Kidney (tissue), 14 donors: Measurements from ENCODE around the gene GOLGA6C. TPM values are rescaled to one million over a fixed set of nuclear protein-coding genes. Genes with fewer than 3 reads are reported as not detected.

ENCODE experiments used
- DNase-seq, 5 donors: peaks; one replicate each; pipeline ENCODE4 v3.0.0-alpha.2; 2013 to 2020
- FAIRE-seq: peaks from 2 replicates; lab custom pipeline; 2012; peaks lifted over from hg19 to GRCh38; lab: Jason Lieb, UNC
- H3K27ac ChIP-seq, 2 donors: one replicate each; pipeline ENCODE4 v1.7.0; 2013; ENCODE audit warnings: low read depth in 2 of 2, low read length in 2 of 2, inconsistent platforms in 1 of 2
- H3K27me3 ChIP-seq: one replicate; pipeline ENCODE4 v1.7.1; 2013; ENCODE audit warnings: low read length, inconsistent platforms; ENCODE audit not compliant: control insufficient read depth, insufficient read depth
- H3K36me3 ChIP-seq, 3 donors: one replicate each; pipeline versions ENCODE4 v1.7.0 to v1.7.1; 2013; ENCODE audit warnings: low read length in 3 of 3, control low read depth in 1 of 3, inconsistent platforms in 1 of 3; ENCODE audit not compliant: insufficient read depth in 3 of 3, control insufficient read depth in 2 of 3
- H3K4me1 ChIP-seq, 3 donors: one replicate each; pipeline versions ENCODE4 v1.7.0 to v1.7.1; 2013; ENCODE audit warnings: low read length in 3 of 3, inconsistent platforms in 1 of 3, low read depth in 1 of 3; ENCODE audit not compliant: control insufficient read depth in 2 of 3, insufficient read depth in 2 of 3
- H3K4me3 ChIP-seq, 3 donors: one replicate each; pipeline versions ENCODE4 v1.7.0 to v1.8.1; 2013; ENCODE audit warnings: low read length in 3 of 3, control low read depth in 1 of 3, inconsistent platforms in 1 of 3
- H3K9ac ChIP-seq, 3 donors: one replicate each; pipeline versions ENCODE4 v1.7.0 to v1.7.1; 2013; ENCODE audit warnings: low read length in 3 of 3, control low read depth in 1 of 3, inconsistent platforms in 1 of 3
- H3K9me3 ChIP-seq, 3 donors: one replicate each; pipeline versions ENCODE4 v1.7.0 to v1.7.1; 2013; ENCODE audit warnings: low read length in 3 of 3, control low read depth in 1 of 3, inconsistent platforms in 1 of 3; ENCODE audit not compliant: control insufficient read depth in 2 of 3, insufficient read depth in 1 of 3
- intact Hi-C: fragments of 100-400 bp; cut with DNase I; formaldehyde crosslinking; loops from one replicate; pipeline ENCODE4 v1.11.1; 2022
- polyA plus RNA-seq: library from polyadenylated mRNA; stranded (reverse); fragments of 350-450 nt; fragmentation: Illumina TruSeq; extraction: RNeasy Lipid Tissue Mini Kit (QIAGEN cat#74804); gene quantifications from one replicate; pipeline ENCODE4 v1.2.3, GENCODE V29; 2014; ENCODE audit warnings: low read depth, low replicate concordance; ENCODE audit not compliant: insufficient read depth
- total RNA-seq: library from RNA; stranded (reverse); fragmentation: NEBNext Ultra II Directional; extraction: Animal tissue kit (Norgen Biotek cat#: 25700); gene quantifications from one replicate; pipeline ENCODE4 v1.2.1, GENCODE V29; 2021
- TF ChIP-seq, protein P1 (sequence below): IDR thresholded peaks from 3 replicates; pipeline ENCODE4 v1.5.1; 2012; ENCODE audit warnings: mild to moderate bottlenecking, moderate library complexity, borderline replicate concordance; ENCODE audit not compliant: insufficient read depth; ENCODE audit errors: extremely low read depth
- donor health status: control.
- donor health status: control.
- donor health status: control.
- donor health status: control.
- donor health status: control.
- donor health status: DM: yes; HTN: yes; CAD: no.
- donor health status: Normal renal cell carcinoma (clear cell type).

Gene GOLGA6C
- total and polyA plus RNA-seq, 2 donors from 2014 or later, result not detected

DNA sequence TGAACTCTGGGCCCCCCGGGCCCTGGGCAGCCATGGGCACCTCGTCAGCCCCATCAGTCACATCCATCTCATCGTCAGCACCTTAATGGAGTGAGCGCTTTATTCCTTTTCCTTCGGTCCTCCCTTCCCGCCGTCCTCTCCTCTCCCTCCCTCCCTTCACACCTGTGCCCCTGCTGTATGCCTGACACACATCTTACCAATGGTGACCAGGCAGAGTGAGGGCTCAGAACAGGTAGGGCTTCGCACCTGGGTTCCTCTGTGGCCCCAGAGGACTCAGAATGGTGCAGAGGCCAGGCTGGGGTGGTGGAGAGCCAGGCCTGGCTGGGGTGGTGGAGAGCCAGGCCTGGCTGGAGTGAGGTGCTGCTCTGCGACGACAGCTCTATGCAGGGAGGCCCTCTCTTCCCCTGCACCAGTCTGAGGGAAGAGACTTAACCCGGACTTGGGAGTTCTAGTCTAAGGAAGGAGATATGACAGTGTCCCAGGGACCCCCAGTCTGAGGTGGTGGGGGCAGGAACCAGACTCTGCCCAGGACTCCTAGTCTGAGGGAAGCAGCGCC, 44.8 kb upstream of the GOLGA6C start:
- TF ChIP-seq, protein P1, sequence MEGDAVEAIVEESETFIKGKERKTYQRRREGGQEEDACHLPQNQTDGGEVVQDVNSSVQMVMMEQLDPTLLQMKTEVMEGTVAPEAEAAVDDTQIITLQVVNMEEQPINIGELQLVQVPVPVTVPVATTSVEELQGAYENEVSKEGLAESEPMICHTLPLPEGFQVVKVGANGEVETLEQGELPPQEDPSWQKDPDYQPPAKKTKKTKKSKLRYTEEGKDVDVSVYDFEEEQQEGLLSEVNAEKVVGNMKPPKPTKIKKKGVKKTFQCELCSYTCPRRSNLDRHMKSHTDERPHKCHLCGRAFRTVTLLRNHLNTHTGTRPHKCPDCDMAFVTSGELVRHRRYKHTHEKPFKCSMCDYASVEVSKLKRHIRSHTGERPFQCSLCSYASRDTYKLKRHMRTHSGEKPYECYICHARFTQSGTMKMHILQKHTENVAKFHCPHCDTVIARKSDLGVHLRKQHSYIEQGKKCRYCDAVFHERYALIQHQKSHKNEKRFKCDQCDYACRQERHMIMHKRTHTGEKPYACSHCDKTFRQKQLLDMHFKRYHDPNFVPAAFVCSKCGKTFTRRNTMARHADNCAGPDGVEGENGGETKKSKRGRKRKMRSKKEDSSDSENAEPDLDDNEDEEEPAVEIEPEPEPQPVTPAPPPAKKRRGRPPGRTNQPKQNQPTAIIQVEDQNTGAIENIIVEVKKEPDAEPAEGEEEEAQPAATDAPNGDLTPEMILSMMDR, result no peak
- FAIRE-seq, result no peak
- H3K4me1 ChIP-seq, result peaks cover 0 to 4% (median 2%) of the 10 kb centered on the region in 3 donors
- no peak overlapping the region for H3K27ac ChIP-seq
- no peak overlapping the region for H3K9ac ChIP-seq
- no peaks in the 10 kb centered on the region for H3K9me3 ChIP-seq
- H3K27me3 ChIP-seq, result no peaks in the 10 kb centered on the region
- H3K36me3 ChIP-seq, result peaks cover 0 to 24% (median 17%) of the 10 kb centered on the region in 3 donors
- DNase-seq, result no peak
- H3K4me3 ChIP-seq, result no peak overlapping the region
- intact Hi-C loops, result no loop called here

GRCh38 chr15:75213768-75214221, 44.3 kb upstream of the GOLGA6C start:
- Histone ChIP-seq H3K27me3 (no peaks in the 10 kb centered on the region), H3K4me3 (no peak overlapping the region), H3K27ac (no peak overlapping the region), H3K36me3 (peaks cover 0 to 22% (median 16%) of the 10 kb centered on the region in 3 donors), H3K9ac (no peak overlapping the region), H3K9me3 (no peaks in the 10 kb centered on the region), H3K4me1 (no peaks in the 10 kb centered on the region)
- FAIRE-seq (no peak), DNase-seq (no peak)
- intact Hi-C loops, result no loop called here
- TF ChIP-seq, protein P1, result no peak

- intact Hi-C loops, result no loop called here
- Histone ChIP-seq H3K27ac (no peak overlapping the region), H3K9ac (no peak overlapping the region), H3K4me1 (no peaks in the 10 kb centered on the region), H3K4me3 (no peak overlapping the region), H3K9me3 (no peaks in the 10 kb centered on the region), H3K36me3 (peaks cover 0 to 15% (median 14%) of the 10 kb centered on the region in 3 donors), H3K27me3 (no peaks in the 10 kb centered on the region)
- no peak for DNase-seq
- TF ChIP-seq, protein P1, result no peak
- no peak for FAIRE-seq
These were observed 43.6 kb upstream of the GOLGA6C start for GRCh38 chr15:75214293-75215096.
